Peyer's patch (tissue), 4 donors: Measurements from ENCODE around the gene ARHGAP28. TPM values are rescaled to one million over a fixed set of nuclear protein-coding genes. Genes with fewer than 3 reads are reported as not detected.

Experiments used
- DNase-seq, 3 donors: peaks; one replicate each; pipeline ENCODE4 v3.0.0-alpha.2; 2017 to 2019
- H3K27ac ChIP-seq, 4 donors: fragments of 200-600 bp; sonication (generic); one replicate each; pipeline ENCODE4 v1.5.1; 2016 to 2019
- H3K27me3 ChIP-seq, 2 donors: fragments of 200-600 bp; sonication (generic); one replicate each; pipeline ENCODE4 v1.5.1; 2019
- H3K36me3 ChIP-seq, 3 donors: fragments of 200-600 bp; sonication (generic); one replicate each; pipeline ENCODE4 v1.5.1; 2016 to 2019
- H3K4me1 ChIP-seq, 4 donors: fragments of 200-600 bp; sonication (generic); one replicate each; pipeline ENCODE4 v1.5.1; 2016 to 2019
- H3K4me3 ChIP-seq, 4 donors: fragments of 200-600 bp; sonication (generic); 1 replicate in 3 of 4; 2 replicates in 1 of 4; pipeline ENCODE4 v1.5.1; 2016 to 2019; ENCODE audit warnings: mild to moderate bottlenecking in 1 of 4
- H3K9me3 ChIP-seq, 4 donors: fragments of 200-600 bp; sonication (generic); one replicate each; pipeline ENCODE4 v1.5.1; 2016 to 2019; ENCODE audit warnings: mild to moderate bottlenecking in 1 of 4
- CTCF ChIP-seq, 6 experiments: fragments of 450-650 bp in 4 of 6; fragments of 200-600 bp in 2 of 6; sonication (generic) in 1 of 6; IDR thresholded peaks; one replicate each; pipeline ENCODE4 v1.5.1; 2017 to 2019; ENCODE audit warnings: antibody characterized with exemption in 6 of 6, mild to moderate bottlenecking in 3 of 6, moderate library complexity in 1 of 6
- POLR2A ChIP-seq, 2 donors: fragments of 450-650 bp; IDR thresholded peaks; one replicate each; pipeline ENCODE4 v1.5.1; 2017; ENCODE audit warnings: antibody characterized with exemption in 2 of 2, mild to moderate bottlenecking in 2 of 2, moderate library complexity in 2 of 2
- total RNA-seq, 4 donors: library from RNA; depleted of rRNA; stranded (reverse); fragments of >200 nt; gene quantifications; one replicate each; pipeline ENCODE4 v1.1.0, GENCODE V29; 2016

The ARHGAP28 gene
- total RNA-seq, 4 donors from 2014 or later, result 1.0 to 35.5 (median 3.3) TPM

- TF ChIP-seq POLR2A (IDR thresholded peaks at IDR 0.05) (no peak), CTCF (IDR thresholded peaks at IDR 0.05) (no peak)
- no peak for DNase-seq
- Histone ChIP-seq H3K4me1 (no peaks in the 10 kb centered on the region), H3K36me3 (no peaks in the 10 kb centered on the region), H3K9me3 (no peaks in the 10 kb centered on the region), H3K27ac (peak overlapping the region in 2 of 4 donors; percentile 55 to 84), H3K4me3 (no peak overlapping the region), H3K27me3 (no peaks in the 10 kb centered on the region)
Measured at GRCh38 chr18:6728331-6728730, 1.2 kb upstream of the ARHGAP28 start.

- H3K4me3 ChIP-seq, result peak overlapping the region in 3 of 4 donors; percentile 21 to 57 (median 36)
- H3K27ac ChIP-seq, result peak overlapping the region; percentile 22 to 84 (median 56)
- H3K36me3 ChIP-seq, result no peaks in the 10 kb centered on the region
- TF ChIP-seq POLR2A (IDR thresholded peaks at IDR 0.05), result no peak
- TF ChIP-seq CTCF (IDR thresholded peaks at IDR 0.05), result no peak
- DNase-seq, result no peak
- H3K9me3 ChIP-seq, result no peaks in the 10 kb centered on the region
- H3K4me1 ChIP-seq, result no peaks in the 10 kb centered on the region
- no peaks in the 10 kb centered on the region for H3K27me3 ChIP-seq
Measured at GRCh38 chr18:6728809-6729246, 688 bp upstream of the ARHGAP28 start.

GRCh38 chr18:6730416-6731221 lies 1.1 kb downstream of the ARHGAP28 start:
- no peaks in the 10 kb centered on the region for H3K36me3 ChIP-seq
- peak overlapping the region in 2 of 4 donors; percentile 49 to 84 for H3K27ac ChIP-seq
- DNase-seq, result no peak
- TF ChIP-seq POLR2A (IDR thresholded peaks at IDR 0.05) (no peak), CTCF (IDR thresholded peaks at IDR 0.05) (no peak)
- H3K4me1 ChIP-seq, result no peaks in the 10 kb centered on the region
- no peaks in the 10 kb centered on the region for H3K9me3 ChIP-seq
- H3K4me3 ChIP-seq, result peak overlapping the region in 1 of 4 donors; percentile 57
- H3K27me3 ChIP-seq, result no peaks in the 10 kb centered on the region

GRCh38 chr18:6731222-6731596 lies 1.7 kb downstream of the ARHGAP28 start:
- no peaks in the 10 kb centered on the region for H3K4me1 ChIP-seq
- H3K36me3 ChIP-seq, result no peaks in the 10 kb centered on the region
- no peaks in the 10 kb centered on the region for H3K27me3 ChIP-seq
- H3K4me3 ChIP-seq, result no peak overlapping the region
- no peak for TF ChIP-seq CTCF (IDR thresholded peaks at IDR 0.05)
- no peak for TF ChIP-seq POLR2A (IDR thresholded peaks at IDR 0.05)
- H3K9me3 ChIP-seq, result no peaks in the 10 kb centered on the region
- peak overlapping the region in 2 of 4 donors; percentile 25 to 84 for H3K27ac ChIP-seq
- DNase-seq, result no peak

- TF ChIP-seq POLR2A (IDR thresholded peaks at IDR 0.05), result no peak
- no peak for TF ChIP-seq CTCF (IDR thresholded peaks at IDR 0.05)
- H3K27ac ChIP-seq, result no peak overlapping the region
Measured at GRCh38 chr18:6732952-6733351, 3.4 kb downstream of the ARHGAP28 start.

More at GRCh38 chr18:6732952-6733351, 3.4 kb downstream of the ARHGAP28 start:
- Histone ChIP-seq H3K36me3 (no peaks in the 10 kb centered on the region), H3K4me1 (no peaks in the 10 kb centered on the region), H3K27me3 (no peaks in the 10 kb centered on the region), H3K4me3 (no peak overlapping the region), H3K9me3 (no peaks in the 10 kb centered on the region)
- DNase-seq, result no peak
